ENCODE measurements around the gene UTP25. TPM values are rescaled to one million over a fixed set of nuclear protein-coding genes. Genes with fewer than 3 reads are reported as not detected.

The UTP25 gene
- total and polyA plus RNA-seq, 2 of the 4 experiments (the other 2 are of a cell fraction) = 7.1 to 17.4 TPM

DNA sequence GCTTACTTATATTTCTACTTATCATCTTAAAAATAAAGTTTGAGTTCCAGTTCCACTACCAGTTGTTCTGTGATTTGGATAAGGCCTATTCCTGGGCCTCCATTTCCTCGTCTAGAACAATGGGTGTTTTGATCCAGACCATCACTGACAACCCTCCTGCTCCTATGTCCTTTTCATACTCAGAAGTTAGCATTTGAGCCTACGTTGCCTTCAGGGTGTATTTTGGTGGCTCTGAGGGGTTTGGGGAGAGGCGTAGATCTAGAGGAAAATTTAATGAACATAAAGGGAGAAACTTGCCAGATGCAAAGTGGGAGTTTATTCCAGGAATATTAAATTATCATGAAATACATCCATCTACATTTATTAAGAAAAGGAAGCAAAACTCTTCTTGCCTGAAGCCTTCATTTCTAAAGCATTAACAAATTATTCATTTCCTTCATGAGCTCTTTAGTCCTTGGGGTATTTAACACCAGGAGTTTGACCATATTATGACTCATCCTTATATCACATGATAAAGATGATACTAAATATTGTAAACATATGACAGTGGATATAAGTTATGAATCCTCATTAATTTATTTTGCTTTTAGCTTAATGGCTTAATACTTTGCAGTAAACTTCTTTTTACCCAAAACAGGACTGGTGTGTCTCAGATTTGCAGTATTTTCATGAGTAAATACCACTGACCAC, 63.0 kb downstream of the UTP25 start:
- no peaks in the 10 kb centered on the region for H3K79me1 ChIP-seq (ENCODE audit: low read depth in 1 of 2, low read length in 2 of 2)
- H3K36me3 ChIP-seq (ENCODE audit: control insufficient read depth, insufficient read depth, low read length) = no peaks in the 10 kb centered on the region
- peak overlapping the region; percentile 76; the same call in 1 of the 2 replicates for H2BK120ac ChIP-seq (ENCODE audit: low read depth, low read length)
- no TSS peak for BruUV-seq (replicated peaks)
- H2AK9ac ChIP-seq (replicated peaks; ENCODE audit: low read depth, low read length, poor library complexity) = no peak overlapping the region
- no peak overlapping the region for H3K4me2 ChIP-seq (ENCODE audit: low read depth, low read length)
- peaks cover 6% of the 10 kb centered on the region; the same call in 1 of the 2 replicates for H3K4me1 ChIP-seq (ENCODE audit: control insufficient read depth, insufficient read depth, low read length)
- dilution Hi-C loops (cut with HindIII; ENCODE audit: low sequenced_read_pairs, unreplicated experiment) = no loop called here
- peaks cover 5% of the 10 kb centered on the region for H3K9me1 ChIP-seq (ENCODE audit: insufficient read depth, low read length)
- peak overlapping the region; percentile 85; the same call in 1 of the 2 replicates for H3K18ac ChIP-seq (ENCODE audit: low read depth, low read length)
- H4K5ac ChIP-seq (ENCODE audit: low read depth, low read length) = no peak overlapping the region
- H2BK20ac ChIP-seq (ENCODE audit: low read depth, low read length) = peak overlapping the region; percentile 69; the same call in 1 of the 2 replicates
- peak; percentile 54 for ATAC-seq (ENCODE audit: low read depth)
- H2BK5ac ChIP-seq (ENCODE audit: low read depth, low read length, poor library complexity, severe bottlenecking) = peak overlapping the region; percentile 20
- peak overlapping the region; percentile 68 for H3K4ac ChIP-seq (ENCODE audit: low read depth, low read length)
- H3K4me3 ChIP-seq (ENCODE audit: insufficient read depth, low read depth, low read length) = no peak overlapping the region
- peak overlapping the region; percentile 88; the same call in 1 of the 3 replicates for H2BK15ac ChIP-seq (ENCODE audit: low read depth, low read length)
- ChIA-PET CTCF (interaction anchor here (0.6 to 1.5 kb wide), 3 partner anchors 10 to 1346 kb away, joined by 3 to 4 read pairs (median 3); no protein-coding TSS in a partner anchor), POLR2A (ENCODE audit: unreplicated experiment) (no interaction called here)
- H2AFZ ChIP-seq (replicated peaks; ENCODE audit: low read length, poor library complexity) = no peak overlapping the region
- no peak overlapping the region for H4K91ac ChIP-seq (ENCODE audit: insufficient read depth, low read depth, low read length)
- intact Hi-C loops (cut with micrococcal nuclease) = no loop called here
- WGBS, 2 experiments (ENCODE audit: extremely low coverage in 2 of 2, insufficient read length in 1 of 2) = no CpG with 5 or more reads among the region's 3 CpGs
- H3K9me3 ChIP-seq (ENCODE audit: control insufficient read depth, insufficient read depth, low read length) = no peaks in the 10 kb centered on the region
- H3K27ac ChIP-seq (ENCODE audit: insufficient read depth, low read length) = peak overlapping the region; percentile 54
- peak overlapping the region; percentile 81 for H2AK5ac ChIP-seq (ENCODE audit: low read depth, low read length)
- no peak overlapping the region for H3K23ac ChIP-seq (ENCODE audit: low read depth, low read length)
- in situ Hi-C loops (cut with MboI; ENCODE audit: low sequenced_read_pairs) = no loop called here
- H3K27me3 ChIP-seq (ENCODE audit: control insufficient read depth, insufficient read depth, low read length) = no peaks in the 10 kb centered on the region
- no peak overlapping the region for H3K56ac ChIP-seq (ENCODE audit: extremely low read depth, insufficient read depth, low read length)
- no peak overlapping the region for H3K9ac ChIP-seq (ENCODE audit: low read depth, low read length)
- peak overlapping the region; percentile 75 to 83 for H4K8ac ChIP-seq (ENCODE audit: low read depth in 2 of 2, low read length in 2 of 2)
- H4K20me1 ChIP-seq (ENCODE audit: insufficient read depth, low read length) = no peaks in the 10 kb centered on the region
- peak; percentile 52 for DNase-seq
- TF ChIP-seq RFX5 (IDR thresholded peaks at IDR 0.05; ENCODE audit: low read depth, low read length) = no peak
- peak; percentile 63 for TF ChIP-seq FOS (IDR thresholded peaks at IDR 0.05; ENCODE audit: low read depth, low read length)
- H3K14ac ChIP-seq (replicated peaks; ENCODE audit: low read depth, low read length) = peak overlapping the region; percentile 69; the same call in 1 of the 2 replicates
